GM12878 (cell line): ENCODE results near the gene CCNC.

Experiments
- ATF7 ChIP-seq: fragments of 450-650 bp; IDR thresholded peaks from 2 replicates; pipeline ENCODE4 v1.6.1; 2016; ENCODE audit warnings: low read depth, mild to moderate bottlenecking
- EZH2 ChIP-seq: IDR thresholded peaks from 2 replicates; pipeline ENCODE4 v1.6.1; 2012; ENCODE audit warnings: low read depth, mild to moderate bottlenecking, control low read depth, inconsistent platforms, low read length, borderline replicate concordance; ENCODE audit not compliant: control insufficient read depth
- TF ChIP-seq, protein P1 (sequence below), 3 experiments: IDR thresholded peaks in 2 of 3; conservative IDR thresholded peaks in 1 of 3; 2 replicates each; pipeline ENCODE4 v1.5.1; 2011; ENCODE audit warnings: low read depth in 3 of 3, low read length in 3 of 3, mild to moderate bottlenecking in 3 of 3, control low read depth in 2 of 3, moderate library complexity in 2 of 3, inconsistent platforms in 1 of 3, mixed read lengths in 1 of 3; ENCODE audit not compliant: control insufficient read depth in 2 of 3, insufficient read depth in 1 of 3; ENCODE audit errors: extremely low read depth in 1 of 3
- TF ChIP-seq, protein P2 (sequence below): IDR thresholded peaks from 2 replicates; pipeline ENCODE4 v1.6.1; 2011; ENCODE audit warnings: borderline replicate concordance, low read depth, mild to moderate bottlenecking, moderate library complexity, mixed read lengths, low read length; ENCODE audit not compliant: insufficient read depth; ENCODE audit errors: extremely low read length

DNA sequence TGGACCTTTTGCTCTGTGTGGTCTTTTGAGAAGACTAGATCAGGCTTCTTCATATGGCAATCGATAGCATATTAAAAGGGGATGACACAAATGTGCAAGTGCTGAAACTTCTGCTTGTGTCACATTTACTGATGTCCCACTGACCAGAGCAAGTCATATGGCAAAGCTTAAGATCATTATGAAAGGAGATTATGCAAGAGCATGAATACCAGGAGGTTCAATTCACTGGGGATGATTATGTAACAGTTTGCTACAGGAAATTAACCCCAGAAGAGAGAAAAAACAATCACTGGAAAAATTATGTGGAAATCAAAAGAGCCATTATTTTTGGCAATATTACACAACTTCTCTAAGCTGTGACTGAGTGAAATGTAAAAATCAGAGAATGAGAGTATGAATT, 24.4 kb upstream of the CCNC start:
- TF ChIP-seq ATF7 (no peak), EZH2 (no peak)
- TF ChIP-seq, protein P1, sequence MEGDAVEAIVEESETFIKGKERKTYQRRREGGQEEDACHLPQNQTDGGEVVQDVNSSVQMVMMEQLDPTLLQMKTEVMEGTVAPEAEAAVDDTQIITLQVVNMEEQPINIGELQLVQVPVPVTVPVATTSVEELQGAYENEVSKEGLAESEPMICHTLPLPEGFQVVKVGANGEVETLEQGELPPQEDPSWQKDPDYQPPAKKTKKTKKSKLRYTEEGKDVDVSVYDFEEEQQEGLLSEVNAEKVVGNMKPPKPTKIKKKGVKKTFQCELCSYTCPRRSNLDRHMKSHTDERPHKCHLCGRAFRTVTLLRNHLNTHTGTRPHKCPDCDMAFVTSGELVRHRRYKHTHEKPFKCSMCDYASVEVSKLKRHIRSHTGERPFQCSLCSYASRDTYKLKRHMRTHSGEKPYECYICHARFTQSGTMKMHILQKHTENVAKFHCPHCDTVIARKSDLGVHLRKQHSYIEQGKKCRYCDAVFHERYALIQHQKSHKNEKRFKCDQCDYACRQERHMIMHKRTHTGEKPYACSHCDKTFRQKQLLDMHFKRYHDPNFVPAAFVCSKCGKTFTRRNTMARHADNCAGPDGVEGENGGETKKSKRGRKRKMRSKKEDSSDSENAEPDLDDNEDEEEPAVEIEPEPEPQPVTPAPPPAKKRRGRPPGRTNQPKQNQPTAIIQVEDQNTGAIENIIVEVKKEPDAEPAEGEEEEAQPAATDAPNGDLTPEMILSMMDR (IDR thresholded peaks at IDR 0.05 in 2 of 3, conservative IDR thresholded peaks at IDR 0.05 in 1 of 3; ENCODE audit: control insufficient read depth in 2 of 3, extremely low read depth in 1 of 3, insufficient read depth in 1 of 3, low read depth in 3 of 3, low read length in 3 of 3), result no peak
- TF ChIP-seq, protein P2, sequence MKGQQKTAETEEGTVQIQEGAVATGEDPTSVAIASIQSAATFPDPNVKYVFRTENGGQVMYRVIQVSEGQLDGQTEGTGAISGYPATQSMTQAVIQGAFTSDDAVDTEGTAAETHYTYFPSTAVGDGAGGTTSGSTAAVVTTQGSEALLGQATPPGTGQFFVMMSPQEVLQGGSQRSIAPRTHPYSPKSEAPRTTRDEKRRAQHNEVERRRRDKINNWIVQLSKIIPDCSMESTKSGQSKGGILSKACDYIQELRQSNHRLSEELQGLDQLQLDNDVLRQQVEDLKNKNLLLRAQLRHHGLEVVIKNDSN, result no peak
